Activated B cell treated with CpG ODN at 0.5 μM for 24 hours (primary cell): ENCODE measurements around the gene STKLD1. TPM values are rescaled to one million over a fixed set of nuclear protein-coding genes. Genes with fewer than 3 reads are reported as not detected.

Experiments used
- ATAC-seq: fragments of 200-7000 bp; cut with Tn5 transposase; one replicate; pipeline ENCODE4 v1.10.0; 2021; ENCODE audit warnings: low read depth, mild to moderate bottlenecking, moderate library complexity
- CTCF ChIA-PET: fragments of 350-600 bp; sonication (Branson Sonifier 250); formaldehyde crosslinking; loops from one replicate; lab custom pipeline; 2021; ENCODE audit warnings: antibody characterized with exemption; lab: Charles Lee
- POLR2A ChIA-PET: fragments of 350-600 bp; sonication (Branson Sonifier 250); formaldehyde crosslinking; loops from one replicate; lab custom pipeline; 2021; ENCODE audit warnings: antibody characterized with exemption; lab: Charles Lee
- DNase-seq: peaks from one replicate; pipeline ENCODE4 v3.0.0; 2022
- H3K27ac Mint-ChIP-seq: one replicate; pipeline ENCODE4 v1.8.0; 2020; ENCODE audit warnings: mixed read lengths
- H3K27me3 Mint-ChIP-seq: one replicate; pipeline ENCODE4 v1.8.0; 2021; ENCODE audit warnings: mixed read lengths
- H3K36me3 Mint-ChIP-seq: one replicate; pipeline ENCODE4 v1.8.0; 2021; ENCODE audit warnings: low read depth, mixed read lengths
- H3K4me1 Mint-ChIP-seq: one replicate; pipeline ENCODE4 v1.8.0; 2021; ENCODE audit warnings: mixed read lengths
- H3K4me3 Mint-ChIP-seq: one replicate; pipeline ENCODE4 v1.8.0; 2020; ENCODE audit warnings: mild to moderate bottlenecking, mixed read lengths
- H3K9me3 Mint-ChIP-seq: one replicate; pipeline ENCODE4 v1.8.0; 2020; ENCODE audit warnings: mixed read lengths
- CTCF ChIP-seq: fragments of 200-600 bp; IDR thresholded peaks from one replicate; pipeline ENCODE4 v1.8.0; 2022; ENCODE audit warnings: antibody characterized with exemption, mild to moderate bottlenecking
- intact Hi-C: fragments of 100-400 bp; cut with micrococcal nuclease; formaldehyde crosslinking; loops from one replicate; pipeline ENCODE4 v1.15.1; 2024
- total RNA-seq: library from RNA; stranded (reverse); gene quantifications from 2 replicates; pipeline ENCODE4 v1.2.3, GENCODE V29; 2022

Gene STKLD1
- total RNA-seq, 1 donor from 2014 or later, result 0.44 TPM

DNA sequence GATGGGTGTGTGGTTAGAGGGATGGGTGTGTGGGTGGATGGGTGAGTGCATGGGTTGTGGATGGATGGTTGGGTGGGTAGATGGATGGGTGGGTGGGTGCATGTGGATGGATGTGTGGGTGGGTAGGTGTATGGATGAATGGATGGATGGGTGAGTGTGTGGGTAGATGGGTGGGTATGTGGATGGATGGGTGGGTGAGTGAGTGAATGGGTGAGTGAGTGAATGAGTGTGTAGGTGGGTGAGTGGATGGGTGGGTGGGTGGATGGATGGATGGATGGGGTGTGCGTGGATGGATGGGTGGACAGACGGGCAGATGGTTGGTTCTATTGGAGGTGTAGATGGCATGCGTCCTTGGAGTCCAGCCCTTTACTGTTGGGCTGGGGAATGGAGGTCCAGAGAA lies 17.2 kb downstream of the STKLD1 start:
- Mint-ChIP-seq H3K27me3 (peaks cover 13% of the 10 kb centered on the region), H3K9me3 (no peaks in the 10 kb centered on the region), H3K4me1 (no peaks in the 10 kb centered on the region), H3K36me3 (no peaks in the 10 kb centered on the region), H3K27ac (no peak overlapping the region), H3K4me3 (no peak overlapping the region)
- ChIA-PET CTCF (no interaction called here), POLR2A (no interaction called here)
- no peak for TF ChIP-seq CTCF
- intact Hi-C loops, result no loop called here
- ATAC-seq (no peak), DNase-seq (no peak)

- ChIA-PET CTCF (interaction anchor here (1.0 kb wide), 1 partner anchor 88 kb away, joined by 3 read pairs; no protein-coding TSS in a partner anchor), POLR2A (interaction anchor here (1.0 kb wide), 1 partner anchor 24 kb away, joined by 3 read pairs; no protein-coding TSS in a partner anchor)
- no peaks in the 10 kb centered on the region for H3K36me3 Mint-ChIP-seq
- H3K4me1 Mint-ChIP-seq, result no peaks in the 10 kb centered on the region
- DNase-seq (no peak), ATAC-seq (no peak)
- no peak for TF ChIP-seq CTCF
- H3K4me3 Mint-ChIP-seq, result no peak overlapping the region
- H3K27ac Mint-ChIP-seq, result no peak overlapping the region
- H3K9me3 Mint-ChIP-seq, result no peaks in the 10 kb centered on the region
- peaks cover 8% of the 10 kb centered on the region for H3K27me3 Mint-ChIP-seq
- intact Hi-C loops, result no loop called here
These were observed 18.6 kb downstream of the STKLD1 start for GRCh38 chr9:133394687-133395271.

GRCh38 chr9:133396952-133397351 lies 20.8 kb downstream of the STKLD1 start:
- Mint-ChIP-seq H3K9me3 (no peaks in the 10 kb centered on the region), H3K27ac (no peak overlapping the region), H3K4me1 (no peaks in the 10 kb centered on the region), H3K4me3 (no peak overlapping the region), H3K36me3 (peaks cover 4% of the 10 kb centered on the region), H3K27me3 (no peaks in the 10 kb centered on the region)
- ATAC-seq, result no peak
- CTCF ChIA-PET, result interaction anchor here (1.0 kb wide), 1 partner anchor 211 kb away, joined by 4 read pairs; no protein-coding TSS in a partner anchor
- POLR2A ChIA-PET, result no interaction called here
- DNase-seq, result no peak
- no peak for TF ChIP-seq CTCF
- intact Hi-C loops, result no loop called here

GRCh38 chr9:133397370-133397769 lies 21.2 kb downstream of the STKLD1 start:
- Mint-ChIP-seq H3K27me3 (no peaks in the 10 kb centered on the region), H3K4me3 (no peak overlapping the region), H3K9me3 (no peaks in the 10 kb centered on the region), H3K36me3 (peaks cover 4% of the 10 kb centered on the region), H3K27ac (no peak overlapping the region), H3K4me1 (no peaks in the 10 kb centered on the region)
- ChIA-PET CTCF (interaction anchor here (1.0 kb wide), 1 partner anchor 211 kb away, joined by 4 read pairs; no protein-coding TSS in a partner anchor), POLR2A (no interaction called here)
- intact Hi-C loops, result no loop called here
- DNase-seq (no peak), ATAC-seq (no peak)
- TF ChIP-seq CTCF, result no peak

- Mint-ChIP-seq H3K4me1 (no peaks in the 10 kb centered on the region), H3K27me3 (no peaks in the 10 kb centered on the region), H3K9me3 (no peaks in the 10 kb centered on the region), H3K27ac (no peak overlapping the region), H3K36me3 (peaks cover 4% of the 10 kb centered on the region), H3K4me3 (no peak overlapping the region)
- CTCF ChIA-PET, result interaction anchor here (0.7 kb wide), 1 partner anchor 211 kb away, joined by 3 read pairs; no protein-coding TSS in a partner anchor
- intact Hi-C loops, result no loop called here
- ATAC-seq (no peak), DNase-seq (no peak)
- TF ChIP-seq CTCF, result no peak
- POLR2A ChIA-PET, result no interaction called here
These were observed 21.7 kb downstream of the STKLD1 start for GRCh38 chr9:133397895-133398294.
